HEK293T (cell line): ENCODE data around the gene EDC4.

Experiments
- CTCF ChIA-PET: fragments of 350-600 bp; formaldehyde crosslinking; extraction: SDS; loops from one replicate; lab custom pipeline; 2021; ENCODE audit warnings: antibody characterized with exemption, inconsistent platforms; lab: Yijun Ruan, JAX
- POLR2A ChIA-PET: fragments of 350-600 bp; formaldehyde crosslinking; extraction: SDS; loops from one replicate; lab custom pipeline; 2020; ENCODE audit warnings: antibody characterized with exemption, inconsistent platforms; lab: Yijun Ruan, JAX
- DNase-seq: peaks from one replicate; pipeline ENCODE4 v3.0.0; 2012; ENCODE audit warnings: mixed read lengths; ENCODE audit errors: extremely low spot score
- ARNT ChIP-seq: fragments of 450-650 bp; IDR thresholded peaks from 2 replicates; pipeline ENCODE4 v1.6.1; 2017; ENCODE audit warnings: mild to moderate bottlenecking
- BHLHE40 ChIP-seq: fragments of 450-650 bp; IDR thresholded peaks from 2 replicates; pipeline ENCODE4 v1.6.1; 2016; ENCODE audit warnings: mild to moderate bottlenecking, moderate library complexity, borderline replicate concordance
- CTBP1 ChIP-seq: fragments of 450-650 bp; IDR thresholded peaks from 2 replicates; pipeline ENCODE4 v1.6.1; 2016; ENCODE audit warnings: borderline replicate concordance
- ELF4 ChIP-seq: fragments of 450-650 bp; IDR thresholded peaks from 2 replicates; pipeline ENCODE4 v1.6.1; 2017; ENCODE audit warnings: antibody characterized with exemption
- FOXA1 ChIP-seq: fragments of 450-650 bp; IDR thresholded peaks from 2 replicates; pipeline ENCODE4 v1.6.1; 2016; ENCODE audit warnings: mild to moderate bottlenecking
- FOXK2 ChIP-seq: fragments of 450-650 bp; IDR thresholded peaks from 2 replicates; pipeline ENCODE4 v1.6.1; 2016; ENCODE audit warnings: mild to moderate bottlenecking
- FOXM1 ChIP-seq: fragments of 450-650 bp; IDR thresholded peaks from 2 replicates; pipeline ENCODE4 v1.6.1; 2017; ENCODE audit warnings: mild to moderate bottlenecking, borderline replicate concordance
- HDGF ChIP-seq: fragments of 450-650 bp; IDR thresholded peaks from 2 replicates; pipeline ENCODE4 v1.6.1; 2017; ENCODE audit warnings: antibody characterized with exemption, borderline replicate concordance
- L3MBTL2 ChIP-seq: fragments of 450-650 bp; conservative IDR thresholded peaks from 2 replicates; pipeline ENCODE4 v1.6.1; 2016; ENCODE audit warnings: mild to moderate bottlenecking
- LEF1 ChIP-seq: fragments of 450-650 bp; IDR thresholded peaks from 2 replicates; pipeline ENCODE4 v1.6.1; 2017; ENCODE audit warnings: mild to moderate bottlenecking, borderline replicate concordance
- NFRKB ChIP-seq: fragments of 450-650 bp; IDR thresholded peaks from 2 replicates; pipeline ENCODE4 v1.6.1; 2016; ENCODE audit warnings: mild to moderate bottlenecking, moderate library complexity
- PKNOX1 ChIP-seq: fragments of 450-650 bp; IDR thresholded peaks from 2 replicates; pipeline ENCODE4 v1.6.1; 2016
- SP1 ChIP-seq: fragments of 450-650 bp; IDR thresholded peaks from 2 replicates; pipeline ENCODE4 v1.6.1; 2017
- SUZ12 ChIP-seq: fragments of 450-650 bp; IDR thresholded peaks from 2 replicates; pipeline ENCODE4 v1.6.1; 2016; ENCODE audit warnings: mild to moderate bottlenecking
- TARDBP ChIP-seq: fragments of 450-650 bp; IDR thresholded peaks from 2 replicates; pipeline ENCODE4 v1.6.1; 2016
- ZNF384 ChIP-seq: fragments of 450-650 bp; IDR thresholded peaks from 2 replicates; pipeline ENCODE4 v1.6.1; 2016

The EDC4 gene

GRCh38 chr16:67873435-67874370, 851 bp downstream of the EDC4 start:
- CTCF ChIA-PET: interaction anchor here (0.9 to 1.3 kb wide), 2 partner anchors 10 to 12 kb away, joined by 3 to 8 read pairs; partner anchors contain the start of gene NRN1L
- POLR2A ChIA-PET: interaction anchor here (0.8 to 1.6 kb wide), 8 partner anchors 8 to 150 kb away, joined by 3 to 6 read pairs (median 4); partner anchors contain the start of gene DUS2
- TF ChIP-seq LEF1: no peak
- TF ChIP-seq TARDBP: no peak
- TF ChIP-seq SUZ12: no peak
- TF ChIP-seq NFRKB: no peak
- TF ChIP-seq FOXM1: no peak
- TF ChIP-seq ARNT: no peak
- TF ChIP-seq ZNF384: no peak
- no peak for DNase-seq

- ChIA-PET POLR2A (interaction anchor here (1.6 kb wide), 1 partner anchor 30 kb away, joined by 5 read pairs; no protein-coding TSS in a partner anchor), CTCF (interaction anchor here (1.0 kb wide), 1 partner anchor 10 kb away, joined by 4 read pairs; the partner anchor contains the start of gene NRN1L)
- DNase-seq: no peak
- TF ChIP-seq SUZ12 (no peak), FOXA1 (no peak), L3MBTL2 (no peak), ARNT (no peak), HDGF (no peak), NFRKB (no peak), BHLHE40 (no peak), LEF1 (no peak)
Measured at GRCh38 chr16:67874372-67874771, 1.5 kb downstream of the EDC4 start.

GRCh38 chr16:67877064-67877463, 4.2 kb downstream of the EDC4 start:
- ChIA-PET CTCF (no interaction called here), POLR2A (interaction anchor here (1.3 kb wide), 1 partner anchor 58 kb away, joined by 3 read pairs; no protein-coding TSS in a partner anchor)
- DNase-seq: no peak
- no peak for TF ChIP-seq PKNOX1
- TF ChIP-seq HDGF: no peak
- TF ChIP-seq FOXA1: no peak
- no peak for TF ChIP-seq L3MBTL2
- TF ChIP-seq SUZ12: no peak
- no peak for TF ChIP-seq FOXM1
- no peak for TF ChIP-seq LEF1
- no peak for TF ChIP-seq FOXK2
- no peak for TF ChIP-seq ZNF384
- TF ChIP-seq ARNT: no peak
- TF ChIP-seq CTBP1: no peak
- no peak for TF ChIP-seq TARDBP
- no peak for TF ChIP-seq ELF4
- no peak for TF ChIP-seq NFRKB
- no peak for TF ChIP-seq SP1
- no peak for TF ChIP-seq BHLHE40

GRCh38 chr16:67878232-67878631, 5.4 kb downstream of the EDC4 start:
- ChIA-PET POLR2A (interaction anchor here (1.5 kb wide), 1 partner anchor 10 kb away, joined by 3 read pairs; no protein-coding TSS in a partner anchor), CTCF (interaction anchor here (0.6 kb wide), 1 partner anchor 39 kb away, joined by 3 read pairs; no protein-coding TSS in a partner anchor)
- no peak for TF ChIP-seq ARNT
- TF ChIP-seq FOXM1: no peak
- TF ChIP-seq BHLHE40: no peak
- TF ChIP-seq HDGF: no peak
- TF ChIP-seq SUZ12: no peak
- TF ChIP-seq TARDBP: no peak
- TF ChIP-seq SP1: no peak
- no peak for TF ChIP-seq CTBP1
- no peak for TF ChIP-seq FOXK2
- no peak for TF ChIP-seq ZNF384
- TF ChIP-seq LEF1: no peak
- TF ChIP-seq PKNOX1: no peak
- no peak for TF ChIP-seq ELF4
- TF ChIP-seq FOXA1: no peak
- TF ChIP-seq NFRKB: no peak
- TF ChIP-seq L3MBTL2: no peak
- DNase-seq: no peak

- no peak for DNase-seq
- ChIA-PET CTCF (interaction anchor here (0.6 to 1.4 kb wide), 2 partner anchors 39 to 49 kb away, joined by 3 to 4 read pairs; no protein-coding TSS in a partner anchor), POLR2A (interaction anchor here (1.5 kb wide), 1 partner anchor 9 kb away, joined by 3 read pairs; no protein-coding TSS in a partner anchor)
- no peak for TF ChIP-seq FOXM1
- TF ChIP-seq SP1: no peak
- TF ChIP-seq PKNOX1: no peak
- no peak for TF ChIP-seq L3MBTL2
- no peak for TF ChIP-seq FOXK2
- TF ChIP-seq FOXA1: no peak
- TF ChIP-seq CTBP1: no peak
Measured at GRCh38 chr16:67878846-67879245, 6.0 kb downstream of the EDC4 start.

GRCh38 chr16:67879462-67879861, 6.6 kb downstream of the EDC4 start:
- TF ChIP-seq LEF1: no peak
- no peak for TF ChIP-seq SP1
- POLR2A ChIA-PET: interaction anchor here (1.5 kb wide), 1 partner anchor 8 kb away, joined by 3 read pairs; no protein-coding TSS in a partner anchor
- CTCF ChIA-PET: interaction anchor here (1.4 kb wide), 1 partner anchor 49 kb away, joined by 4 read pairs; no protein-coding TSS in a partner anchor
- no peak for DNase-seq
